ENCODE data around the gene ING1.

- TF ChIP-seq CTCF (IDR thresholded peaks at IDR 0.05) (no peak), POLR2A (IDR thresholded peaks at IDR 0.05) (no peak)
These were observed 23.0 kb upstream of the ING1 start for GRCh38 chr13:110690516-110690915.

Measured in adrenal gland (tissue), 5 donors.